Stimulated activated CD4-positive, alpha-beta T cell treated with anti-CD3 and anti-CD28 coated beads, Interleukin-1b, Interleukin-23, amount 100 ng/mL, for 1 hour (primary cell): Measurements from ENCODE around the gene FLRT3.

ENCODE experiments used
- DNase-seq, 2 donors: peaks; one replicate each; pipeline ENCODE4 v3.0.0-alpha.2; 2020; ENCODE audit warnings: low read depth in 2 of 2

FLRT3 gene

GRCh38 chr20:14319704-14320103 is 17.7 kb downstream of the FLRT3 start:
- DNase-seq = no peak

DNA sequence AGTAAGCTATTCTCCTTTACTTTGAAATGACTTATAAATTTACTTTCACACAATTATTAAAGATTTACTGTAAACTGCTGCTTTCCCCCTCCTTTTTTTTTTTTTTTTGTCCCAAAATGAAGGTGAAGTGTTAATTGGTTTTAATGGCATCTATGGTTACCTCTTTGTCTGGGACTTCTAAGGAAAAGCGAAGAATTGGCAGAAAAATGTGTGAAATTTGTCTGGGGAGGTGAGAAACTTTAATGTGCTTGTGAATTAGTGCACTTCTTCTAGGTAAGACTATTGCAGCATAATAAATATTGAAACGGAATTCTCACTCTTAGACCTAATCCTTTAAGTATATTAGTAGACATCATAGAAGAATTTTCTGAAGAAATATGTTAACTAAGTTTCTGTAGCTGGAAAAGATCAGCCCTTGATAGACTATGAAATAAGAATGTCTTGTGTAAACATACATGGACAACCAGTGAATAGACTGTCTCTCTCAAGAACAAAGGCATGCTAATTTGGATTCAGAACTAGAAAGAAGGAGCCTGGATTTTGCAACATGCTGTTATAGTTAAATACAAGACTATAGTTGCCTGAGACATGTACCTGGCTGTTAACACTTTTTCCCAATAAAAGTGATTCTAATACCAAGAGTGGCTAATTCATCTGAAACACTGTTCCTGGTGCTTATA is 23.9 kb downstream of the FLRT3 start:
- DNase-seq = no peak

DNA sequence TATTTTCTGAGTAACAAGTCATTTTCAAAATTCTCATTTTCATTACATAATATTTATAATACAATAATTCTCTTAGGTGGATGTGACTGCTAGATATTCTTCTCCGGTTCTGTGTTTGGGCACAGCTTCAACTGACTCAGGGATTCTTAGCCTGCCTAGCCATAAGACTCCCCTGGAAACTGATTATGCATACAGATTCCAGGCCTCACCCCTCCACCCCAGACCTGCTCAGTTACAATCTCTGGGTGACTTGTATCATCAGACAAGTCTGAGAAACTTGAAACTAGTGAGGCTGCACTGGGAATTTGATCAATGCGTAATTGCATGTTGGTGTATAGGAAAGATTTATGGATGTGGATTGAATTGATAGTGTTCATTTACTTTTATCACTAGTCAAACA is 25.4 kb downstream of the FLRT3 start:
- DNase-seq = no peak

GRCh38 chr20:14310977-14311627 is 26.3 kb downstream of the FLRT3 start:
- DNase-seq = no peak

DNA sequence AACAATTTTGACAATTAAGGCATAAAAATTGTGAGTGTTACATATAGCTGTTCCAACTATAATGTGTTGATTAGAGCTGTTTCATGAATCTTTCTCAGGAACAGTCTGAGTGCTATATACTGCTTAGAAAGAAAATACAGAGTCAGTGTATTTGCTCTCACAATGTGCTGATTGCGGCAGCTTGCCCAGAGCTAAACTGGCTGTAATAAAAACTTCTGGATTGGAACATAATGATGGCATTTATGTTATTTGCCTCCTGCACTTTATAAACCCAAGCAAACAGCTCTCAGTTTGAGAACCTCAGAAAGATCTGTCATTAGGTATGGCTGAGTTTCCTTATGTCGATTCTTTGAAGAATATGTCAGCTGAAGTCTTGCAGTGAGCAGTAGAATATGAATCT is 29.5 kb downstream of the FLRT3 start:
- DNase-seq = no peak

DNA sequence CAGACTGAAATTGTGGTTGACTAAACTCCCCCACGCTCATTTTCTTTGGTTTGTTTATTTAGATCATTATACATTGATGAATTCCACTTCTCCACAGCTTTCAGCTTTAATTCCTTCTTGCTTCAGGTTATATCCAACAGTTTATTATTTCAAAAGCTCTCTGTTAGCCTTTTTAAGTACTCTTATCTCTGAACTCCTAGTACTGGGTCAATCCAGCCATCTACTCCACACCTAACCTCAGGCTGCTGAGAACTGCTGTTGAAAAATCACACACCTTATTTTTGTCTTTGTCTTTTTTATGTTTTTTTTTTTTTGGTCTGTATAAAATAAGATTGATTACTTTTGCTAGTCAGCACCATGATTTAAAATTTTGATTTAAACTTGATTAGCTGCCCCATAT is 32.9 kb downstream of the FLRT3 start:
- no peak for DNase-seq

DNA sequence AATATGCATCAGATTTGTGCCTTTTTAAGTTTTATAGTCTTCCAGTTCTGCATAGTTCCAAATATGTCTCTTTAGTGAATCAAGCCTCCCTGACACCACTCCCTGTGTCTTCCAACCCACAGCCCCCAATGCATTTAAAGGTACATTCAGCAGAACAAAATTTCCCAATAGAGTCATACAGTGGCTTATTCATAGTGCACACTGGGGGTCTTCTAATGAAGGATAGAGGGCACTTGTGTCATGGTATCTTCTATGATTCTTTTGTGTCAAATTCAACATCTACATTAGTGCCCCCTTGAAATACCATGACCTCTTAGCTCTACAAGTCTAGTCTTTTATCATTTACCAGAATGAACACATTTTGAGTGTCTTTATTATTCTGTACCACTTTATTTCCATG is 33.8 kb downstream of the FLRT3 start:
- DNase-seq = no peak

DNA sequence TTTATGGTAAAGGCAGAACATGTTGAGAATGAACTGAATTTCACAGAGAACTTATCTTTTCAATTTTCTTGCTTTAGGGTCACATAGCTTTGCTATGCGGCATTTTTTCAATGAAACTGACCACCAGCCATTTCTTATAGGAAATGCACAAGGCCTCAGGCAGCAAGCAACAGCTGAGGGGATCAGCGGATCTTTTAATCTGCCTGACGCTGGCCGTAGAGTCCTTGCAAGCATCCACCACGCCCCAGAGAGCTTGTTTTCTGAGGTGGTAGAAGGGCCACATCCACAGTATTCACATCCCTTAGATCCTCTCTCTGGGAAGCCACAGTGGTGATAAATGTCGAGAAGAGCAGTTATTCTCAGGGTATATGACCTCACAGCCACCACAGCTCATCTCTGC is 34.3 kb downstream of the FLRT3 start:
- no peak for DNase-seq

GRCh38 chr20:14299831-14300230 is 37.6 kb downstream of the FLRT3 start:
- DNase-seq = no peak

GRCh38 chr20:14295770-14296309 is 41.6 kb downstream of the FLRT3 start:
- no peak for DNase-seq

DNA sequence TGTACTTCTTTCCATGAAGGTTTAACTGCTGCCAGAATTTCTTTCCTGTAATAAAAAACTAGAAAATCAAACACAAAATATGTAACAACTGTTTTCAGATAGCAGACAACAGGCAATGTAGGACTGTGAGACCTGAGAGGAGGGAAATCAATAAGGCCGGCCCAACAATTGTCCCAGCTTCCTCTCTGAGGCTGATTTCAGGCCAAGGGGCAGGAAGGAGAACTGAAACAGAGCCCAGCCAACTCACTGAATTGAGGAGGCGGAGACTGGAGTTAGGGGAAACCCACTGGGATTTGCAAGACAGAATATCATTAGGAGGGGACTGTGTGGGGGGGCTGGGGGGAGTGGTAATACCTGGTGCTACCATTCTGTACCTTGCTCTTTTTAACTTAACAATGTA is 42.2 kb downstream of the FLRT3 start:
- DNase-seq = no peak

- DNase-seq = no peak
These were observed 45.9 kb downstream of the FLRT3 start for GRCh38 chr20:14291502-14291901.

GRCh38 chr20:14288341-14289330 is 48.8 kb downstream of the FLRT3 start:
- no peak for DNase-seq

- DNase-seq = no peak
These were observed 53.0 kb downstream of the FLRT3 start for GRCh38 chr20:14284443-14284842.

GRCh38 chr20:14282140-14282539 is 55.3 kb downstream of the FLRT3 start:
- no peak for DNase-seq
